Neural cell (in vitro differentiated cells): ENCODE results near the gene IDI2. TPM values are rescaled to one million over a fixed set of nuclear protein-coding genes. Genes with fewer than 3 reads are reported as not detected.
A peak's percentile ranks its signal among the peaks of the same experiment; 100 is the strongest.

Experiments
- H2AFZ ChIP-seq: fragments of 200-600, 300-800 bp; sonication (generic), shearing (Covaris generic); 2 replicates; pipeline ENCODE4 v1.6.0; 2014; ENCODE audit warnings: low read depth, mild to moderate bottlenecking, antibody characterized with exemption, low read length, moderate library complexity
- H3F3A ChIP-seq: fragments of 200-600 bp; shearing (Covaris generic); 2 replicates; pipeline ENCODE4 v1.6.1; 2016; ENCODE audit warnings: mild to moderate bottlenecking, moderate library complexity, mixed read lengths, antibody characterized with exemption, low read length; ENCODE audit not compliant: insufficient read depth, poor library complexity, severe bottlenecking
- H3K27ac ChIP-seq: fragments of 200-600, 300-800 bp; sonication (generic), shearing (Covaris generic); 2 replicates; pipeline ENCODE4 v1.5.1; 2014; ENCODE audit warnings: mild to moderate bottlenecking, low read length, moderate library complexity
- H3K27me3 ChIP-seq: fragments of 300-800, 200-600 bp; sonication (generic), shearing (Covaris generic); 2 replicates; pipeline ENCODE4 v1.6.0; 2014; ENCODE audit warnings: mild to moderate bottlenecking, low read depth, low read length, moderate library complexity; ENCODE audit not compliant: insufficient read depth
- H3K36me3 ChIP-seq: fragments of 300-800, 200-600 bp; sonication (generic), shearing (Covaris generic); 2 replicates; pipeline ENCODE4 v1.5.1; 2014; ENCODE audit warnings: mild to moderate bottlenecking, antibody characterized with exemption, low read length, moderate library complexity; ENCODE audit not compliant: insufficient read depth
- H3K4me2 ChIP-seq: fragments of 300-800, 200-600 bp; sonication (generic), shearing (Covaris generic); 2 replicates; pipeline ENCODE4 v1.6.0; 2014; ENCODE audit warnings: mild to moderate bottlenecking, low read length
- H3K4me3 ChIP-seq: fragments of 300-800, 200-600 bp; sonication (generic), shearing (Covaris generic); 2 replicates; pipeline ENCODE4 v1.5.1; 2014; ENCODE audit warnings: mild to moderate bottlenecking, low read length, moderate library complexity
- H3K79me2 ChIP-seq: fragments of 200-600 bp; shearing (Covaris generic); replicated peaks from 2 replicates; pipeline ENCODE4 v1.6.0; 2014; ENCODE audit warnings: mild to moderate bottlenecking, low read length, moderate library complexity; ENCODE audit not compliant: insufficient read depth
- H3K9ac ChIP-seq: fragments of 300-800, 200-600 bp; sonication (generic), shearing (Covaris generic); 2 replicates; pipeline ENCODE4 v1.6.1; 2016; ENCODE audit warnings: mild to moderate bottlenecking, low read length, mixed read lengths
- H3K9me2 ChIP-seq: fragments of 200-600 bp; shearing (Covaris generic); 2 replicates; pipeline ENCODE4 v1.6.1; 2016; ENCODE audit warnings: mild to moderate bottlenecking, low read length, mixed read lengths; ENCODE audit not compliant: insufficient read depth
- H3K9me3 ChIP-seq: fragments of 200-600, 300-800 bp; sonication (generic), shearing (Covaris generic); 2 replicates; pipeline ENCODE4 v1.6.1; 2016; ENCODE audit warnings: mild to moderate bottlenecking, mixed run types, low read length, moderate library complexity, mixed read lengths
- H4K20me1 ChIP-seq: fragments of 200-600 bp; shearing (Covaris generic); 2 replicates; pipeline ENCODE4 v1.6.1; 2016; ENCODE audit warnings: mild to moderate bottlenecking, mixed run types; ENCODE audit not compliant: insufficient read depth
- EP300 ChIP-seq: fragments of 450-650 bp; conservative IDR thresholded peaks from 2 replicates; pipeline ENCODE4 v1.6.1; 2014; ENCODE audit warnings: antibody characterized with exemption, mild to moderate bottlenecking, moderate library complexity; ENCODE audit not compliant: poor library complexity, severe bottlenecking
- EZH2 ChIP-seq: fragments of 200-600, 300-800 bp; shearing (Covaris generic), sonication (generic); IDR thresholded peaks from 2 replicates; pipeline ENCODE4 v1.6.1; 2014; ENCODE audit warnings: antibody characterized with exemption, low read length, borderline replicate concordance, mild to moderate bottlenecking; ENCODE audit not compliant: insufficient read depth, poor library complexity, severe bottlenecking
- MXI1 ChIP-seq: fragments of 450-650 bp; conservative IDR thresholded peaks from 2 replicates; pipeline ENCODE4 v1.6.1; 2014; ENCODE audit warnings: antibody characterized with exemption, mild to moderate bottlenecking; ENCODE audit not compliant: poor library complexity, severe bottlenecking
- POLR2AphosphoS5 ChIP-seq: IDR thresholded peaks from 2 replicates; pipeline ENCODE4 v1.6.1; 2012
- RAD21 ChIP-seq: fragments of 450-650 bp; conservative IDR thresholded peaks from 2 replicates; pipeline ENCODE4 v1.6.1; 2014; ENCODE audit warnings: antibody characterized with exemption, mild to moderate bottlenecking, moderate library complexity
- SMC3 ChIP-seq: fragments of 450-650 bp; conservative IDR thresholded peaks from 2 replicates; pipeline ENCODE4 v1.6.1; 2014; ENCODE audit warnings: antibody characterized with exemption, mild to moderate bottlenecking, moderate library complexity; ENCODE audit not compliant: poor library complexity
- TAF1 ChIP-seq: IDR thresholded peaks from 2 replicates; pipeline ENCODE4 v1.6.1; 2012; ENCODE audit warnings: low read depth
- polyA plus RNA-seq: library from polyadenylated mRNA; depleted of rRNA; stranded (reverse); fragments of >200 nt; gene quantifications from 2 replicates; pipeline ENCODE4 v1.2.3, GENCODE V29; 2014
- TF ChIP-seq, protein P1 (sequence below): fragments of 450-650 bp; IDR thresholded peaks from 2 replicates; pipeline ENCODE4 v1.5.1; 2014; ENCODE audit warnings: antibody characterized with exemption, mild to moderate bottlenecking, moderate library complexity; ENCODE audit not compliant: poor library complexity, severe bottlenecking
- TF ChIP-seq, protein P2 (sequence below): IDR thresholded peaks from 2 replicates; pipeline ENCODE4 v1.6.1; 2012; ENCODE audit warnings: borderline replicate concordance

IDI2 gene
- polyA plus RNA-seq, 1 donor from 2014 or later: 0.24 TPM

GRCh38 chr10:990808-991207, 34.9 kb downstream of the IDI2 start:
- Histone ChIP-seq H3K9me2 (no peaks in the 10 kb centered on the region), H3K9ac (no peak overlapping the region), H3K36me3 (peaks cover 2% of the 10 kb centered on the region), H3K79me2 (peaks cover 34% of the 10 kb centered on the region), H3K4me2 (no peak overlapping the region), H3K27ac (no peak overlapping the region), H3K4me3 (no peak overlapping the region), H3K9me3 (no peaks in the 10 kb centered on the region), H3F3A (no peaks in the 10 kb centered on the region), H4K20me1 (no peaks in the 10 kb centered on the region), H3K27me3 (no peaks in the 10 kb centered on the region), H2AFZ (no peak overlapping the region)
- TF ChIP-seq EZH2 (no peak), TAF1 (no peak), SMC3 (no peak), MXI1 (no peak), EP300 (no peak), RAD21 (no peak), POLR2AphosphoS5 (no peak)
- TF ChIP-seq, protein P1, sequence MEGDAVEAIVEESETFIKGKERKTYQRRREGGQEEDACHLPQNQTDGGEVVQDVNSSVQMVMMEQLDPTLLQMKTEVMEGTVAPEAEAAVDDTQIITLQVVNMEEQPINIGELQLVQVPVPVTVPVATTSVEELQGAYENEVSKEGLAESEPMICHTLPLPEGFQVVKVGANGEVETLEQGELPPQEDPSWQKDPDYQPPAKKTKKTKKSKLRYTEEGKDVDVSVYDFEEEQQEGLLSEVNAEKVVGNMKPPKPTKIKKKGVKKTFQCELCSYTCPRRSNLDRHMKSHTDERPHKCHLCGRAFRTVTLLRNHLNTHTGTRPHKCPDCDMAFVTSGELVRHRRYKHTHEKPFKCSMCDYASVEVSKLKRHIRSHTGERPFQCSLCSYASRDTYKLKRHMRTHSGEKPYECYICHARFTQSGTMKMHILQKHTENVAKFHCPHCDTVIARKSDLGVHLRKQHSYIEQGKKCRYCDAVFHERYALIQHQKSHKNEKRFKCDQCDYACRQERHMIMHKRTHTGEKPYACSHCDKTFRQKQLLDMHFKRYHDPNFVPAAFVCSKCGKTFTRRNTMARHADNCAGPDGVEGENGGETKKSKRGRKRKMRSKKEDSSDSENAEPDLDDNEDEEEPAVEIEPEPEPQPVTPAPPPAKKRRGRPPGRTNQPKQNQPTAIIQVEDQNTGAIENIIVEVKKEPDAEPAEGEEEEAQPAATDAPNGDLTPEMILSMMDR: no peak
- TF ChIP-seq, protein P2, sequence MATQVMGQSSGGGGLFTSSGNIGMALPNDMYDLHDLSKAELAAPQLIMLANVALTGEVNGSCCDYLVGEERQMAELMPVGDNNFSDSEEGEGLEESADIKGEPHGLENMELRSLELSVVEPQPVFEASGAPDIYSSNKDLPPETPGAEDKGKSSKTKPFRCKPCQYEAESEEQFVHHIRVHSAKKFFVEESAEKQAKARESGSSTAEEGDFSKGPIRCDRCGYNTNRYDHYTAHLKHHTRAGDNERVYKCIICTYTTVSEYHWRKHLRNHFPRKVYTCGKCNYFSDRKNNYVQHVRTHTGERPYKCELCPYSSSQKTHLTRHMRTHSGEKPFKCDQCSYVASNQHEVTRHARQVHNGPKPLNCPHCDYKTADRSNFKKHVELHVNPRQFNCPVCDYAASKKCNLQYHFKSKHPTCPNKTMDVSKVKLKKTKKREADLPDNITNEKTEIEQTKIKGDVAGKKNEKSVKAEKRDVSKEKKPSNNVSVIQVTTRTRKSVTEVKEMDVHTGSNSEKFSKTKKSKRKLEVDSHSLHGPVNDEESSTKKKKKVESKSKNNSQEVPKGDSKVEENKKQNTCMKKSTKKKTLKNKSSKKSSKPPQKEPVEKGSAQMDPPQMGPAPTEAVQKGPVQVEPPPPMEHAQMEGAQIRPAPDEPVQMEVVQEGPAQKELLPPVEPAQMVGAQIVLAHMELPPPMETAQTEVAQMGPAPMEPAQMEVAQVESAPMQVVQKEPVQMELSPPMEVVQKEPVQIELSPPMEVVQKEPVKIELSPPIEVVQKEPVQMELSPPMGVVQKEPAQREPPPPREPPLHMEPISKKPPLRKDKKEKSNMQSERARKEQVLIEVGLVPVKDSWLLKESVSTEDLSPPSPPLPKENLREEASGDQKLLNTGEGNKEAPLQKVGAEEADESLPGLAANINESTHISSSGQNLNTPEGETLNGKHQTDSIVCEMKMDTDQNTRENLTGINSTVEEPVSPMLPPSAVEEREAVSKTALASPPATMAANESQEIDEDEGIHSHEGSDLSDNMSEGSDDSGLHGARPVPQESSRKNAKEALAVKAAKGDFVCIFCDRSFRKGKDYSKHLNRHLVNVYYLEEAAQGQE: no peak

DNA sequence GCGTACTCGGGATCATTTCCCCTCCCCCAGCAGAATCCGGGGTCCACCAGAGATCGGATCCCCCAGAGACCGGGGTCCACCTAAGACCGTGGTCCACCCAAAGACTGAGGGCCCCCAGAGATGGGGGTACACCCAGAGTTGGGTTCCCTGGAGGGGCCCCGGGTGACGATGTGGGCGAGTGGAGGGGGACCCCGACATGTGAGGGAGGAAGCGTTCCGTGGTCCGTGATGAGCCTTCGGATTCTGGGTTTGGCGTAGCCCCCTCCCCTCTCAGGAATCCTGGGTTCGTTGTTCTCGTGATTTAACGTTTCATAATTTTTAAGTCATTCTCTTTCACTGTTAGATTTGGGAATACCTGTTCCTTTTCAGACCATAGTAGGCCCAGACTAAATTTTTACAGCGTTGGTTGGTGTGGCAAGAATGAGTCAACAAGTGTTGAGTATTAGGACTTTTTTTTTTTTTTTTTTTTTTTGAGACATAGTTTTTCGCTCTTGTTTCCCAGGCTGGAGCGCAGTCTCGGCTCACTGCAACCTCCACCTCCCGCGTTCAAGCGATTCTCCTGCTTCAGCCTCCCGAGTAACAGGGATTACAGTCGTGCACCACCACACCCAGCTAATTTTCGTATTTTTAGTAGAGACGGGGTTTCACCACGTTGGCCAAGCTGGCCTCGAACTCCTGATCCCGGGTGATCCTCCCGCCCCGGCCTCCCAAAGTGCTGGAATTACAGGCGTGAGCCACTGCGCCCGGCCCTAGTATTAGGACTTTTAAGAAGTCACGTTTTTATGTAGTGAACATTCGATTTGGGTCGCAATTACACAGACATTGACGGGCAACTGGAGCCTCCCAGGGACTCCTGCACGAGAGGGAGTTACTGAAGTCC, 36.8 kb downstream of the IDI2 start:
- no peaks in the 10 kb centered on the region for H3K27me3 ChIP-seq
- no peaks in the 10 kb centered on the region for H3F3A ChIP-seq
- no peaks in the 10 kb centered on the region for H3K9me2 ChIP-seq
- no peaks in the 10 kb centered on the region for H3K36me3 ChIP-seq
- peak overlapping the region; percentile 80 for H3K27ac ChIP-seq
- H3K4me3 ChIP-seq: peak overlapping the region; percentile 86
- TF ChIP-seq, protein P2: no peak
- no peak for TF ChIP-seq POLR2AphosphoS5
- no peak for TF ChIP-seq SMC3
- no peak for TF ChIP-seq TAF1
- TF ChIP-seq MXI1: no peak
- no peak for TF ChIP-seq EZH2
- TF ChIP-seq EP300: no peak
- TF ChIP-seq, protein P1: no peak
- TF ChIP-seq RAD21: no peak
- H2AFZ ChIP-seq: peak overlapping the region; percentile 73
- peak overlapping the region; percentile 95 for H3K9ac ChIP-seq
- H4K20me1 ChIP-seq: no peaks in the 10 kb centered on the region
- peak overlapping the region; percentile 66 for H3K4me2 ChIP-seq
- H3K9me3 ChIP-seq: no peaks in the 10 kb centered on the region
- peaks cover 34% of the 10 kb centered on the region for H3K79me2 ChIP-seq
